Hepatocyte (in vitro differentiated cells): Measurements from ENCODE around the gene KCNS3.

Experiments used
- EZH2 ChIP-seq: fragments of 200-600 bp; sonication (generic); IDR thresholded peaks from 2 replicates; pipeline ENCODE4 v1.6.1; 2016; ENCODE audit warnings: antibody characterized with exemption, mild to moderate bottlenecking, borderline replicate concordance
- EZH2phosphoT487 ChIP-seq: fragments of 200-600 bp; sonication (generic); IDR thresholded peaks from one replicate; pipeline ENCODE4 v1.6.1; 2018; ENCODE audit warnings: antibody characterized with exemption, mild to moderate bottlenecking, low read depth, moderate library complexity; ENCODE audit not compliant: unreplicated experiment, severe bottlenecking
- TF ChIP-seq, protein P1 (sequence below): fragments of 200-600 bp; sonication (generic); IDR thresholded peaks from 2 replicates; pipeline ENCODE4 v1.5.1; 2016; ENCODE audit warnings: antibody characterized with exemption, mild to moderate bottlenecking; ENCODE audit not compliant: poor library complexity

DNA sequence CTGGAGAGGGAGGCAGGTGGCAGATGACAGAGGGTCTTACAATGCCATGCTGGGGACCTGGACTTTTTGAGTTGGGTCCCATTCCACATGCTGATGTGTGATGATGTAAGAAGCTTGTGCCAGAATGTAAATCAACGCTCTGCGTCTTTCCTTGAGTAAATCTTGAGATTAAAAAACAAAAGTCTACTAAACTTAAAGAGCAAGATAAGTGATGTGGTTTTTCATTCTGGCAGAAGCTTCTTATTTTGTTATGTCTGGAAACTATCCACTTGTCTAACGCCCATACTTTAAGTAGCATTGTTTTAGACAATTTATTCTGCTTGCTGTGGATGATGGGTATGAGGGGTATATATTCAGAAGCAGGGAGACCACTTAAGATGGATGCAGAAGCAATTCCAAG is 94.5 kb downstream of the KCNS3 start:
- TF ChIP-seq, protein P1, sequence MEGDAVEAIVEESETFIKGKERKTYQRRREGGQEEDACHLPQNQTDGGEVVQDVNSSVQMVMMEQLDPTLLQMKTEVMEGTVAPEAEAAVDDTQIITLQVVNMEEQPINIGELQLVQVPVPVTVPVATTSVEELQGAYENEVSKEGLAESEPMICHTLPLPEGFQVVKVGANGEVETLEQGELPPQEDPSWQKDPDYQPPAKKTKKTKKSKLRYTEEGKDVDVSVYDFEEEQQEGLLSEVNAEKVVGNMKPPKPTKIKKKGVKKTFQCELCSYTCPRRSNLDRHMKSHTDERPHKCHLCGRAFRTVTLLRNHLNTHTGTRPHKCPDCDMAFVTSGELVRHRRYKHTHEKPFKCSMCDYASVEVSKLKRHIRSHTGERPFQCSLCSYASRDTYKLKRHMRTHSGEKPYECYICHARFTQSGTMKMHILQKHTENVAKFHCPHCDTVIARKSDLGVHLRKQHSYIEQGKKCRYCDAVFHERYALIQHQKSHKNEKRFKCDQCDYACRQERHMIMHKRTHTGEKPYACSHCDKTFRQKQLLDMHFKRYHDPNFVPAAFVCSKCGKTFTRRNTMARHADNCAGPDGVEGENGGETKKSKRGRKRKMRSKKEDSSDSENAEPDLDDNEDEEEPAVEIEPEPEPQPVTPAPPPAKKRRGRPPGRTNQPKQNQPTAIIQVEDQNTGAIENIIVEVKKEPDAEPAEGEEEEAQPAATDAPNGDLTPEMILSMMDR, result no peak
- no peak for TF ChIP-seq EZH2phosphoT487
- TF ChIP-seq EZH2, result no peak
